RWPE2 (cell line): ENCODE results near the gene FAF1.

Experiments
- ATAC-seq: fragments of 200-7000 bp; cut with Tn5 transposase; 3 replicates; pipeline ENCODE4 v1.9.1; 2021; ENCODE audit warnings: low read depth
- DNase-seq: peaks from one replicate; pipeline ENCODE4 v3.0.0-alpha.2; 2020; ENCODE audit warnings: low spot score
- H3K27ac ChIP-seq: fragments of 450-650 bp; 2 replicates; pipeline ENCODE4 v1.5.1; 2017; ENCODE audit warnings: mild to moderate bottlenecking; ENCODE audit not compliant: poor library complexity, severe bottlenecking
- H3K27me3 ChIP-seq: fragments of 250-450 bp; sonication (Bioruptor Pico); 2 replicates; pipeline ENCODE4 v1.5.1; 2021; ENCODE audit warnings: mild to moderate bottlenecking, moderate library complexity; ENCODE audit not compliant: insufficient read depth, poor library complexity, severe bottlenecking
- H3K36me3 ChIP-seq: fragments of 250-450 bp; sonication (Bioruptor Pico); 2 replicates; pipeline ENCODE4 v1.5.1; 2020; ENCODE audit warnings: low read depth, mild to moderate bottlenecking, moderate library complexity
- H3K4me1 ChIP-seq: fragments of 250-450 bp; sonication (Bioruptor Pico); 2 replicates; pipeline ENCODE4 v1.5.1; 2021; ENCODE audit warnings: mild to moderate bottlenecking, moderate library complexity; ENCODE audit not compliant: insufficient read depth, poor library complexity, severe bottlenecking
- H3K4me3 ChIP-seq: fragments of 250-450 bp; sonication (Bioruptor Pico); 2 replicates; pipeline ENCODE4 v1.5.1; 2021; ENCODE audit warnings: mild to moderate bottlenecking, moderate library complexity; ENCODE audit not compliant: severe bottlenecking
- H3K9me3 ChIP-seq: fragments of 250-450 bp; sonication (Bioruptor Pico); 2 replicates; pipeline ENCODE4 v1.5.1; 2021; ENCODE audit warnings: mild to moderate bottlenecking, moderate library complexity; ENCODE audit not compliant: severe bottlenecking
- TF ChIP-seq, protein P1 (sequence below): fragments of 450-650 bp; IDR thresholded peaks from one replicate; pipeline ENCODE4 v1.5.1; 2017; ENCODE audit warnings: mild to moderate bottlenecking, moderate library complexity; ENCODE audit not compliant: poor library complexity, severe bottlenecking

Gene FAF1

DNA sequence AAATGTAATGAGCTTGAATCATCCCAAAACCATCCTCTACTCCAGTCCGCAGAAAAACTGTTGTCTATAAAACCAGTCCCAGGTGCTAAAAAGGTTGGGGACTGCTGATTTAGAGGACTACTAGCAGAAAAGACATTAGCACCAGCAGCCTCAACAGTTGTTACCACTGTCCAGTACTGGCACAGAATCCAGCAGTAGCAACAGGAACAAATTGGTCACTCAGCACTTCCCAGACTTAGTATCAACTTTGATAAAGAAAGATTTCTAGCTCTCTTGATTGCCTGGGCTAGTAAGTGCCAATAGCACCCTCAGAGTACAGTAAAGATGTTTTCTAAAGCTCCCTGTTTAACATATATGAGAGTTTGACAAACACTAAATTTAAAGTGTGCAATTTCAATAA is 127.9 kb downstream of the FAF1 start:
- TF ChIP-seq, protein P1, sequence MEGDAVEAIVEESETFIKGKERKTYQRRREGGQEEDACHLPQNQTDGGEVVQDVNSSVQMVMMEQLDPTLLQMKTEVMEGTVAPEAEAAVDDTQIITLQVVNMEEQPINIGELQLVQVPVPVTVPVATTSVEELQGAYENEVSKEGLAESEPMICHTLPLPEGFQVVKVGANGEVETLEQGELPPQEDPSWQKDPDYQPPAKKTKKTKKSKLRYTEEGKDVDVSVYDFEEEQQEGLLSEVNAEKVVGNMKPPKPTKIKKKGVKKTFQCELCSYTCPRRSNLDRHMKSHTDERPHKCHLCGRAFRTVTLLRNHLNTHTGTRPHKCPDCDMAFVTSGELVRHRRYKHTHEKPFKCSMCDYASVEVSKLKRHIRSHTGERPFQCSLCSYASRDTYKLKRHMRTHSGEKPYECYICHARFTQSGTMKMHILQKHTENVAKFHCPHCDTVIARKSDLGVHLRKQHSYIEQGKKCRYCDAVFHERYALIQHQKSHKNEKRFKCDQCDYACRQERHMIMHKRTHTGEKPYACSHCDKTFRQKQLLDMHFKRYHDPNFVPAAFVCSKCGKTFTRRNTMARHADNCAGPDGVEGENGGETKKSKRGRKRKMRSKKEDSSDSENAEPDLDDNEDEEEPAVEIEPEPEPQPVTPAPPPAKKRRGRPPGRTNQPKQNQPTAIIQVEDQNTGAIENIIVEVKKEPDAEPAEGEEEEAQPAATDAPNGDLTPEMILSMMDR = no peak
- ATAC-seq = no peak
- Histone ChIP-seq H3K4me3 (no peak overlapping the region), H3K27me3 (no peaks in the 10 kb centered on the region), H3K36me3 (no peaks in the 10 kb centered on the region), H3K4me1 (no peaks in the 10 kb centered on the region), H3K27ac (no peak overlapping the region), H3K9me3 (no peaks in the 10 kb centered on the region)
- no peak for DNase-seq

DNA sequence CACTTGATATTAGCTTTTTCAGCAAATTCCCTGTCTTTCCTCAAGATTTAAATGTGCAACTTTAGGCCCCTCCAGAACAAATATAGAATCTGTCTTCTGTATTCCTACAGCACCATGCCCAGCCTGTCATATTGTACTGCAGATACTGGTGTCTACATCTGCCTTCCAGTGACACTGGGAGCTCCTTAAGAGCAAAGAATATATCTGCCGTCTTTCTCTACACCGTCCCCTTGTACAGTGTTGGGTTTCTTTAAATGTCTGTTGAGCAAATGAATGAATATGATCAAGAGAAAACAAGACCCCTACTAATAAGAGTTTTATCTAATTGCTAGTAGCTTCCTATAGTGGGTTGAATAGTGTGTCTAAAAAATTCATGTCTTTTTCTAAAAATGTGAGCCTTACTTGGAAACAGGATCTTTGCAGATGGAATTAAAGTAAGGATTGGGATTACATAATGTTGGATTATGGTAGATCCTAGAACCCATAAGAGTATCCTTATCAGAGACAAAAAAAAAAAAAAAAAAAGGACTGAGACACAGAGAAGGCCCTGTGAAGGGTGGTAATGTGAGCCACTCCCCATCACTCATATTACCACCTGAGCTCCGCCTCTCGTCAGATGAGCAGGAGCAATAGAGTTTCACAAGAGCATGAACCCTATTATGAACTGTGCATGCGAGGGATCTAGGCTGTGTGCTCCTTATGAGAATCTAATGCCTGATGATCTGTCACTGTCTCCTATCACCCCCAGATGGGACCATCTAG is 128.6 kb downstream of the FAF1 start:
- Histone ChIP-seq H3K9me3 (no peaks in the 10 kb centered on the region), H3K4me3 (no peak overlapping the region), H3K4me1 (no peaks in the 10 kb centered on the region), H3K36me3 (no peaks in the 10 kb centered on the region), H3K27ac (no peak overlapping the region), H3K27me3 (no peaks in the 10 kb centered on the region)
- TF ChIP-seq, protein P1 = no peak
- ATAC-seq (no peak), DNase-seq (no peak)

DNA sequence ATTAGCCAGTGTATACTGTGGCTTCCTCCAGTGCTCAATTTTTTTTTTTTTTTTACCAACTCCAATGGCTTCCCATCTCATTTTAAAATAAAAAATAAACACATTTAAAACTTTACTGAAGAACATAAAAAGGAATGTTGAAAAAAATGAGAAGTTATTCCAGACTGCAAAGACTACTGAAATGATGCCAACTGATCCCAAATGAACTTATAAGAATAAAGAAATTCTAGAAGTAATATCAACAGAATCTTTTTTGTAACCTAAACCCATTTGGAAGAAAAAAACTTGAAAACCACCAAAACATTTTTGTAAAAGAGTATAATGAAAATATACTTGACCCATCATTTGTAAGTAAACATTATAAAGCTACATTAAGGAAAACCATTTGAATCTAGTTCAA is 129.4 kb downstream of the FAF1 start:
- DNase-seq (no peak), ATAC-seq (no peak)
- Histone ChIP-seq H3K36me3 (no peaks in the 10 kb centered on the region), H3K27ac (no peak overlapping the region), H3K9me3 (no peaks in the 10 kb centered on the region), H3K27me3 (no peaks in the 10 kb centered on the region), H3K4me1 (no peaks in the 10 kb centered on the region), H3K4me3 (no peak overlapping the region)
- TF ChIP-seq, protein P1 = no peak

DNA sequence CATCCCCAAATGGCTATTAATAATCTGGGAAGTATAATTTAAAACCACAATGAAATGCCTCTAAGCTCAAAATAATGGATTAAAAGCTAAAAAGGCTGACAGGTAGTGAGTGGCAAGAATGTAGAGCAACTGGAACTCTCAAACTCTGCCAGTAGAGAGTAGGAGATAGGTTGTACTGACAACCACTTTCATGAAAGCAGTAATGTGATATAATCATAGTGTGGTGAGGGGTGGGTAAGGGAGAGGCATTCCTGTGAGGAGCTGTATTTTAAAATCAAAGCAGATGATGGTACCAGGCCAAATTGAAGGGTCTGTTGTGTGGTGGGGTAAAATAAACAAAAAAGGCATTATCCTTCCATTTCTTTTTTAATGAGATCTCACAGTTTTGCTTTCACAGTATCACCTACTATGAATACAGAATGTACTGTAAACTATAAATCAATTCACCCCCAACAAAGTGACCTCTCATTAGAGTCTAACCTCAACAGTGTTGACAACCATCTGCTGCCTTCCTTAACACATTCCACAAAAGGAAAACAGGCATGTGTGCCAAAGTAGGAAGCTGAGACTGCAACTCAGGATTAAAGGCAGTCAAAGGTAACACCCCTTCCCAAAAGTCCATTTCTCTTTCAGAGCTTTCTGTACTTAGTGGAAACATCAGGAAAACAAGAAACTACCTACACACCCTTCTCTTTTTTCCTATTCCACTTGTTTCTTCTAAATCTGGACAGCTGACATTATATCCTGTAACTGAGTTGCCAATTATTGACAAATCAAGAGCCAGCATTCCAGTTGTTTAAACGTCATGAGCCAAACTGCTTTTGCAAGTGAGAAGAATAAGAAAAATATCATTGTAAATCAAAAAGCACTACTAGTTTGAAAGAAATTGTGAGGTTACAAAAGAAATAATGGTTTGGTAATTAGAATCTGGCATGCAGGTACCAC is 130.8 kb downstream of the FAF1 start:
- Histone ChIP-seq H3K4me1 (no peaks in the 10 kb centered on the region), H3K4me3 (no peak overlapping the region), H3K27ac (no peak overlapping the region), H3K36me3 (no peaks in the 10 kb centered on the region), H3K9me3 (no peaks in the 10 kb centered on the region), H3K27me3 (no peaks in the 10 kb centered on the region)
- ATAC-seq (no peak), DNase-seq (no peak)
- TF ChIP-seq, protein P1 = no peak
